Right cardiac atrium (tissue), 5 donors: ENCODE measurements around the gene MIAT. TPM values are rescaled to one million over a fixed set of nuclear protein-coding genes. Genes with fewer than 3 reads are reported as not detected.
A peak's percentile ranks its signal among the peaks of the same experiment; 100 is the strongest.

Source experiments
- ATAC-seq, 2 donors: fragments of 200-7000 bp; cut with Tn5 transposase; one replicate each; pipeline versions ENCODE4 v1.8.0 to v1.9.1; 2020; ENCODE audit warnings: moderate library complexity in 2 of 2, mild to moderate bottlenecking in 1 of 2
- DNase-seq, 3 donors: peaks; one replicate each; pipeline ENCODE4 v3.0.0-alpha.2; 2020
- H3K27ac ChIP-seq: one replicate; pipeline ENCODE4 v1.5.1; 2013; ENCODE audit warnings: mild to moderate bottlenecking, low read length, control low read depth, moderate library complexity
- H3K27me3 ChIP-seq: one replicate; pipeline ENCODE4 v1.6.1; 2013; ENCODE audit not compliant: control insufficient read depth, insufficient read depth
- H3K4me1 ChIP-seq: one replicate; pipeline ENCODE4 v1.6.1; 2013; ENCODE audit warnings: low read length; ENCODE audit not compliant: control insufficient read depth, insufficient read depth
- H3K4me3 ChIP-seq: one replicate; pipeline ENCODE4 v1.5.1; 2013; ENCODE audit warnings: low read length, control low read depth
- H3K9me3 ChIP-seq: one replicate; pipeline ENCODE4 v1.6.1; 2013; ENCODE audit warnings: low read length; ENCODE audit not compliant: control insufficient read depth
- WGBS: extraction: QIAGEN DNeasy Blood & Tissue Kit; methylation state at CpG from one replicate; pipeline ENCODE4 v1.1.7; 2013; 5-methylcytosine and 5-hydroxymethylcytosine counted together
- intact Hi-C, 4 donors: fragments of 100-400 bp; cut with DNase I; formaldehyde crosslinking; loops; one replicate each; pipeline versions ENCODE4 v1.11.0 to v1.14.0; 2022 to 2023
- polyA plus RNA-seq: library from polyadenylated mRNA; stranded (reverse); fragments of 200-250 nt; gene quantifications from one replicate; pipeline ENCODE4 v1.2.3, GENCODE V29; 2013
- total RNA-seq, 4 donors: library from RNA; stranded (reverse); fragmentation: NEBNext Ultra II Directional; extraction: Animal tissue kit (Norgen Biotek cat#: 25700); gene quantifications; one replicate each; pipeline ENCODE4 v1.2.1, GENCODE V29; 2021
- donor health status: healthy with polysubstance abuse.
- donor health status: DM: no; HTN: yes; CAD: no.
- donor health status: DM: no; HTN: no; CAD: no.
- donor health status: DM: no; HTN: yes; CAD: no; lungs with severe emphysema.
- donor health status: DM: yes; HTN: yes; CAD: no.

Gene MIAT
- total and polyA plus RNA-seq, 5 donors: 0.45 to 2.7 (median 1.5) TPM

DNA sequence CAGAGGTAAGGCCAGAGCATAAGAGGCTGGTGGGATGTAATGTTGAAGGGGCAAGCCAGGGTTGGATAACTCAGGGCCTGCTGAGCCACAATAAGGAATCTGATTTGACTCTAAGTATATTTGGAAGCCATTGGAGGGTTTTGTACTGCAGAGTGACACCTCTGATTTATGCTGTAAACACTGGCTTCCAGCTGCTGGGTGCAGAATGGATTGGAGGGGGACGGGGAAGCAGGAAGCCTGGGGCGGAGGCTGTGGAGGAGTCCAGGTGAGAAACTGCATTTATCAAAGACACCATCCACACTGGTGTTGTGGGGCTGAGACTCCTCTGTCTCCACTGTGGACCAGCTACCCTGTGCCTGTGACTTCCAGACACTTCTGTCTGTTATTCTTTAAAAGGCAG is 26.8 kb downstream of the MIAT start:
- H3K4me1 ChIP-seq: peaks cover 5% of the 10 kb centered on the region
- no peak overlapping the region for H3K4me3 ChIP-seq
- intact Hi-C loops: no loop called here
- ATAC-seq (no peak), DNase-seq (no peak)
- 89% methylated on average over 2 of the region's 2 CpGs for WGBS
- H3K27ac ChIP-seq: no peak overlapping the region
- H3K27me3 ChIP-seq: no peaks in the 10 kb centered on the region
- no peaks in the 10 kb centered on the region for H3K9me3 ChIP-seq

DNA sequence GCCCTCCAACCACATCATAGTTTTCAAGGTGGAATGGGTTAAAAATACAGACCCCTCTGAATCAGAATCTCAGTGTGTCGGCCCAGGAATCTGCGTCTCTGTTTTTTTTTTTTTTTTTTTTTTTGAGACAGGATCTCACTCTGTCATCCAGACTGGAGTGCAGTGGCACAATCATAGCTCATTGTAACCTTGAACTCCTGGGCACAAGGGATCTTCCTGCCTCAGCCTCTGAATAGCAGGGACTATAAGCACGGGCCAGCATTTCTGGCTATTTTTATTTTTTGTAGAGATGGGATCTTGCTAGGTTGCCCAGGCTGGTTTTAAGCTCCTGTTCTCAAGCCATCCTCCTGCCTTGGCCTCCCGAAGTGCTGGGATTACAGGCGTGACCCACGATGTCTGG is 28.2 kb downstream of the MIAT start:
- intact Hi-C loops: no loop called here
- Histone ChIP-seq H3K27ac (no peak overlapping the region), H3K4me1 (peaks cover 5% of the 10 kb centered on the region), H3K9me3 (no peaks in the 10 kb centered on the region), H3K4me3 (no peak overlapping the region), H3K27me3 (no peaks in the 10 kb centered on the region)
- WGBS: 78% methylated on average over 6 of the region's 6 CpGs
- ATAC-seq (no peak), DNase-seq (no peak)

DNA sequence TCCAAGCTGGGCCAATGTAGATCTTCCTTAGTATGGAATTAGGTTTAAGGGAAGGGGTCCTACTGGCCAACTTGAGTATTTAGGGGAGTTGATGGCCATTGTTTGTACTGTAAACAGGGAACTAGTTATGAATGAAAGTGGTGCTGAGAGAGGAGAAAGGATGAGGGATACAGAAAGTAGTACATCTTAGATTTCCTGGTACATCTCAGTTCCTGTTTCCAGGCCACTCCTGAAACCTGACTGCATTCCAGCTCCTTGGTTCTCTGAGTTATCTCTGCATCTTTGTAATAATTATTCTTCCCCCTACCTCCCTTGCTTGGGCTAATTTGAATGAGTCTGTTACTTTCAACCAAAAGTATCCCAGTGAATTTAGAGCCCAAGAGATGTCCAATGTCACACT is 30.1 kb downstream of the MIAT start:
- Histone ChIP-seq H3K27ac (no peak overlapping the region), H3K4me3 (no peak overlapping the region), H3K4me1 (no peaks in the 10 kb centered on the region), H3K27me3 (no peaks in the 10 kb centered on the region), H3K9me3 (no peaks in the 10 kb centered on the region)
- intact Hi-C loops: no loop called here
- DNase-seq (no peak), ATAC-seq (no peak)

GRCh38 chr22:26689513-26690301 is 32.3 kb downstream of the MIAT start:
- WGBS: 61% methylated on average over 12 of the region's 12 CpGs
- no peak overlapping the region for H3K27ac ChIP-seq
- DNase-seq: no peak
- no peaks in the 10 kb centered on the region for H3K27me3 ChIP-seq
- peak in 1 of 2 donors; percentile 18 for ATAC-seq
- intact Hi-C loops: no loop called here
- no peaks in the 10 kb centered on the region for H3K4me1 ChIP-seq
- no peaks in the 10 kb centered on the region for H3K9me3 ChIP-seq
- H3K4me3 ChIP-seq: no peak overlapping the region

- WGBS: 53% methylated on average over 3 of the region's 3 CpGs
- no peak for DNase-seq
- no peaks in the 10 kb centered on the region for H3K4me1 ChIP-seq
- no peak for ATAC-seq
- H3K4me3 ChIP-seq: no peak overlapping the region
- no peaks in the 10 kb centered on the region for H3K9me3 ChIP-seq
- no peak overlapping the region for H3K27ac ChIP-seq
- H3K27me3 ChIP-seq: no peaks in the 10 kb centered on the region
- intact Hi-C loops: no loop called here
Measured at GRCh38 chr22:26690654-26691376, 33.4 kb downstream of the MIAT start.

DNA sequence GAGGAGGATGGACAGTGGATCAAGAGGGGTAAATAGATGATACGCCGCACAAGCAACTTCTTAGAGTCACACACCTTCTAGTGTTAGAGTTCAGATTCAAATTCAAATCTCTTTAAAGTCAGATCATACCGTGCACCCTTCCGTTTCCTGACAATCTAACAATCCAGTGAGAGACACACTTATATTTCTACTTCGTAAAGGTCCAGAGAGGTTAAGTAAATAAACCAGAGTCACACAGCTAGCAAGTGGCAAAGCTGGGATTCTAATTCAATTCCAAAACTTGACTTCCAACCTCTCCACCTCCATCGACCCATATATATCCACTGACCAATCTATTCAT is 34.0 kb downstream of the MIAT start:
- Histone ChIP-seq H3K4me1 (no peaks in the 10 kb centered on the region), H3K4me3 (no peak overlapping the region), H3K27ac (no peak overlapping the region), H3K9me3 (no peaks in the 10 kb centered on the region), H3K27me3 (no peaks in the 10 kb centered on the region)
- ATAC-seq (no peak), DNase-seq (no peak)
- WGBS: 74% methylated on average over 6 of the region's 6 CpGs
- intact Hi-C loops: no loop called here

DNA sequence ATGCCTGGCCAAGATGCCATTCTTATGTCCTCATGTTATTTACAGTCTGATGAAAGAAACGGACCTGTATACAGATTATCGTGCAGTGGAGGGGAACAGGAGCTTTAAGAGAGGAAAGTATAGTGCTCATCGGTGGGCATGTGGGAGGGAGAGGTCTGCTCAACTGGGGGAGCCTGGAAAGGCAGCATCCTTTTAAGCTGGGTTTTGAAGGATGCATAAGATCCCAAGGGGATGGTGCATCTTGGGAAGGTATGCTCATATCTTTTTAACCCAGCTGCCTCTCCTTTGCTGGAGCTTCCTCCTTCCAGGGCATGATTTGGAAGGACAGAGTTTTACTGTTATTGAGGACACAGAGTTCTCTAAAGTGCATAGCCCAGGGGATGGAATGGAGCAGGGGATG is 34.8 kb downstream of the MIAT start:
- intact Hi-C loops: no loop called here
- H3K27me3 ChIP-seq: no peaks in the 10 kb centered on the region
- H3K9me3 ChIP-seq: no peaks in the 10 kb centered on the region
- H3K4me3 ChIP-seq: no peak overlapping the region
- H3K27ac ChIP-seq: no peak overlapping the region
- H3K4me1 ChIP-seq: no peaks in the 10 kb centered on the region
- DNase-seq (no peak), ATAC-seq (no peak)
- WGBS: 96% methylated on average over 3 of the region's 3 CpGs

DNA sequence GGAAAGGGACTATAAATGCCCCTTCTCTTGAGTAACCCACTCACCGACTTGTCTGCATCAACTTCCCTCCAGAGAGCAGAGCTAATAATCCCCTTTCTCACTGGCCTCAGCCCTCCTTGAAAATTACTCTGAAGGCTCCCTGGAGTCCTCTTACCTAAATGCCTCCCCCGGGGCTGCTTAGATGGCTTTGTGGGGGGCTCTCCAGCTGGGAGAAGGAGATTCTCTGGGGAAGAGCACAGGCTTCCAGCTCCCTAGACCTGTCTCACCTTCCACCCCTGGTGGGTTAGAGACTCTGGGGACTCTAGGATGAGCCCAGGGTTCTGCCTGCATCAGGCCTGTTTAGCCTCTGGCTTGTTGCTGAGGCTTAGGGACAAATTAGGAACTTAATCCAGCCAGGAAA is 39.8 kb downstream of the MIAT start:
- no peaks in the 10 kb centered on the region for H3K27me3 ChIP-seq
- DNase-seq: no peak
- ATAC-seq: no peak
- intact Hi-C loops: no loop called here
- no peaks in the 10 kb centered on the region for H3K4me1 ChIP-seq
- no peak overlapping the region for H3K27ac ChIP-seq
- H3K4me3 ChIP-seq: no peak overlapping the region
- WGBS: 83% methylated on average over 2 of the region's 2 CpGs
- H3K9me3 ChIP-seq: no peaks in the 10 kb centered on the region

GRCh38 chr22:26700462-26700861 is 43.1 kb downstream of the MIAT start:
- ATAC-seq: no peak
- intact Hi-C loops: no loop called here

DNA sequence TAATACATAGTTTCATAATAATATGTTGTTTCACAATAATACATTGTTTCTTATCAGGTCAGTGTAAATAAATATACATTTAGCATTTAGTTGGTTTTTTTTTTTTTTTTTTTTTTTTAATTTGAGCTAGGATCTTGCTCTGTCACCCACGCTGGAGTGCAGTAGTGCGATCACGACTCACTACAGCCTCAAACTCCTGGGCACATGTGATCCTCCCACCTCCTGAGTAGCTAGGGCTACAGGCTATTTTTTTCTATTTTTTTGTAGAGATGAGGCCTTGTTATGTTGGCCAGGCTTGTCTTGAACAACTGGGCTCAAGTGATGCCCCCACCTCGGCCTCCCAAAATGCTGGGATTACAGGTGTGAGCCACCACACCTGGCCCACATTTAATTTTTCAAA is 43.5 kb downstream of the MIAT start:
- no peak for ATAC-seq
- no peak overlapping the region for H3K27ac ChIP-seq
- no peaks in the 10 kb centered on the region for H3K27me3 ChIP-seq
- no peak for DNase-seq
- no peaks in the 10 kb centered on the region for H3K4me1 ChIP-seq
- no peak overlapping the region for H3K4me3 ChIP-seq
- no peaks in the 10 kb centered on the region for H3K9me3 ChIP-seq
- intact Hi-C loops: no loop called here
- 96% methylated on average over 4 of the region's 4 CpGs for WGBS

More at GRCh38 chr22:26700462-26700861, 43.1 kb downstream of the MIAT start:
- Histone ChIP-seq H3K4me3 (no peak overlapping the region), H3K27ac (no peak overlapping the region), H3K4me1 (no peaks in the 10 kb centered on the region), H3K27me3 (no peaks in the 10 kb centered on the region), H3K9me3 (no peaks in the 10 kb centered on the region)
- no peak for DNase-seq

GRCh38 chr22:26701323-26701722 is 43.9 kb downstream of the MIAT start:
- ATAC-seq: no peak
- no peak overlapping the region for H3K4me3 ChIP-seq

More at GRCh38 chr22:26701323-26701722, 43.9 kb downstream of the MIAT start:
- intact Hi-C loops: no loop called here
- no peaks in the 10 kb centered on the region for H3K4me1 ChIP-seq
- WGBS: 93% methylated on average over 1 of the region's 1 CpG
- H3K27ac ChIP-seq: no peak overlapping the region
- H3K27me3 ChIP-seq: no peaks in the 10 kb centered on the region
- H3K9me3 ChIP-seq: no peaks in the 10 kb centered on the region
- DNase-seq: no peak
